GM21423 (cell line): ENCODE data around the gene NPY.
"Not testable (repeated sequence)": the region's sequence is repeated elsewhere in the genome, so short reads cannot be mapped to it uniquely, and the experiment has no call there.

Source experiments
- ATAC-seq: cut with Tn5 transposase; IDR thresholded peaks from one replicate; pipeline ENCODE4 v1.9.1; 2021; ENCODE audit warnings: mild to moderate bottlenecking, moderate library complexity; ENCODE audit not compliant: unreplicated experiment

Gene NPY

GRCh38 chr7:24283897-24284698 lies at the start of gene NPY:
Gene NPY, plus strand, starts transcription at chr7:24284190. Its CDS starts 1,051 bp downstream, at chr7:24285241.
- no peak for ATAC-seq

- no peak for ATAC-seq
Measured at GRCh38 chr7:24239260-24239659, 44.7 kb upstream of the NPY start.

GRCh38 chr7:24241206-24241605 lies 42.8 kb upstream of the NPY start:
- no peak for ATAC-seq

GRCh38 chr7:24244554-24244953 lies 39.4 kb upstream of the NPY start:
- no peak for ATAC-seq

- ATAC-seq: peak; percentile 87
Measured at GRCh38 chr7:24245362-24245761, 38.6 kb upstream of the NPY start.

- ATAC-seq: no peak
Measured at GRCh38 chr7:24249266-24249665, 34.7 kb upstream of the NPY start.

- no peak for ATAC-seq
Measured at GRCh38 chr7:24251568-24251967, 32.4 kb upstream of the NPY start.

- no peak for ATAC-seq
Measured at GRCh38 chr7:24255139-24255538, 28.9 kb upstream of the NPY start.

- ATAC-seq: not testable (repeated sequence)
Measured at GRCh38 chr7:24258324-24258723, 25.7 kb upstream of the NPY start.

GRCh38 chr7:24271938-24272337 lies 12.1 kb upstream of the NPY start:
- ATAC-seq: no peak

- ATAC-seq: no peak
Measured at GRCh38 chr7:24279512-24279911, 4.5 kb upstream of the NPY start.

GRCh38 chr7:24283554-24283896 lies 465 bp upstream of the NPY start:
- ATAC-seq: no peak

GRCh38 chr7:24284699-24285506 lies 913 bp downstream of the NPY start:
- ATAC-seq: no peak

GRCh38 chr7:24290004-24290641 lies 6.1 kb downstream of the NPY start:
- ATAC-seq: peak; percentile 97

GRCh38 chr7:24291271-24291670 lies 7.3 kb downstream of the NPY start:
- no peak for ATAC-seq

GRCh38 chr7:24297362-24297761 lies 13.4 kb downstream of the NPY start:
- no peak for ATAC-seq

- no peak for ATAC-seq
Measured at GRCh38 chr7:24298696-24299095, 14.7 kb downstream of the NPY start.

- no peak for ATAC-seq
Measured at GRCh38 chr7:24299192-24299591, 15.2 kb downstream of the NPY start.

GRCh38 chr7:24301703-24302102 lies 17.7 kb downstream of the NPY start:
- ATAC-seq: peak; percentile 62

- ATAC-seq: no peak
Measured at GRCh38 chr7:24304494-24305095, 20.6 kb downstream of the NPY start.

GRCh38 chr7:24307326-24307725 lies 23.3 kb downstream of the NPY start:
- no peak for ATAC-seq
